ENCODE results near the gene CCDC18. TPM values are rescaled to one million over a fixed set of nuclear protein-coding genes. Genes with fewer than 3 reads are reported as not detected.

CCDC18 gene
- total RNA-seq, 1 experiment from 2014 or later = 18.9 TPM

DNA sequence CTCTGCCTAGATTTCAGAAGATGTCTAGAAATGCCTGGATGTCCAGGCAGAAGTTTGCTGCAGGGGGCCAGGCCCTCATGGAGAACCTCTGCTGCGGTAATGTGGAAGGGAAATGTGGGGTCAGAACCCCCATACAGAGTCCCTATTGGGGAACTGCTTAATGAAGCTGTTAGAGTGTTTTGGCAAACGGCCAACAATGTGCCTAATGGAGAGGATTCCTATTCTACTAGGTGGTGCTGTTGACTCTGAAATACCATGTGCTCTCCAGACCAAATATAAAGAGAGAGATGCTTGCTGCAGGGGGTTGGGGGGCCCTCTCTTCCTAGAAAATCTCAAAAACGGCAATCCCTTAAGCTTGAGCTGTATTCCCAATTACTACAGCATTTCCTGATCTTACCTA lies 108.0 kb downstream of the CCDC18 start:
- ChIA-PET CTCF (no interaction called here), POLR2A (ENCODE audit: unreplicated experiment) (no interaction called here)
- no peak for DNase-seq
- H3K36me3 ChIP-seq (ENCODE audit: low read depth, low read length) = no peaks in the 10 kb centered on the region
- intact Hi-C loops (cut with micrococcal nuclease) = no loop called here
- H3K9ac ChIP-seq (ENCODE audit: low read length) = no peak overlapping the region
- H3K27ac ChIP-seq (ENCODE audit: low read length) = no peak overlapping the region
- TF ChIP-seq EZH2phosphoT487 (IDR thresholded peaks at IDR 0.05; ENCODE audit: borderline replicate concordance, low read length) (no peak), EZH2 (IDR thresholded peaks at IDR 0.05; ENCODE audit: low read length, unreplicated experiment) (no peak)
- TF ChIP-seq, protein P1, sequence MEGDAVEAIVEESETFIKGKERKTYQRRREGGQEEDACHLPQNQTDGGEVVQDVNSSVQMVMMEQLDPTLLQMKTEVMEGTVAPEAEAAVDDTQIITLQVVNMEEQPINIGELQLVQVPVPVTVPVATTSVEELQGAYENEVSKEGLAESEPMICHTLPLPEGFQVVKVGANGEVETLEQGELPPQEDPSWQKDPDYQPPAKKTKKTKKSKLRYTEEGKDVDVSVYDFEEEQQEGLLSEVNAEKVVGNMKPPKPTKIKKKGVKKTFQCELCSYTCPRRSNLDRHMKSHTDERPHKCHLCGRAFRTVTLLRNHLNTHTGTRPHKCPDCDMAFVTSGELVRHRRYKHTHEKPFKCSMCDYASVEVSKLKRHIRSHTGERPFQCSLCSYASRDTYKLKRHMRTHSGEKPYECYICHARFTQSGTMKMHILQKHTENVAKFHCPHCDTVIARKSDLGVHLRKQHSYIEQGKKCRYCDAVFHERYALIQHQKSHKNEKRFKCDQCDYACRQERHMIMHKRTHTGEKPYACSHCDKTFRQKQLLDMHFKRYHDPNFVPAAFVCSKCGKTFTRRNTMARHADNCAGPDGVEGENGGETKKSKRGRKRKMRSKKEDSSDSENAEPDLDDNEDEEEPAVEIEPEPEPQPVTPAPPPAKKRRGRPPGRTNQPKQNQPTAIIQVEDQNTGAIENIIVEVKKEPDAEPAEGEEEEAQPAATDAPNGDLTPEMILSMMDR (conservative IDR thresholded peaks at IDR 0.05; ENCODE audit: low read depth, low read length) = no peak
- H3F3A ChIP-seq (ENCODE audit: low read length, unreplicated experiment) = no peaks in the 10 kb centered on the region
- no peaks in the 10 kb centered on the region for H3K79me2 ChIP-seq (ENCODE audit: low read length)
- no TSS peak for BruUV-seq (replicated peaks)
- no peaks in the 10 kb centered on the region for H3K9me3 ChIP-seq (ENCODE audit: low read length)
- no peak overlapping the region for H2AFZ ChIP-seq (ENCODE audit: low read length)
- H3K4me2 ChIP-seq (ENCODE audit: low read length) = no peak overlapping the region
- no peaks in the 10 kb centered on the region for H4K20me1 ChIP-seq (ENCODE audit: low read length)
- no peaks in the 10 kb centered on the region for H3K4me1 ChIP-seq (ENCODE audit: insufficient read depth, low read length)
- no peak overlapping the region for H3K4me3 ChIP-seq (ENCODE audit: low read length)
- H3K9me2 ChIP-seq (replicated peaks; ENCODE audit: low read length) = no peaks in the 10 kb centered on the region
- no peak for ATAC-seq
- H3K27me3 ChIP-seq (ENCODE audit: low read length) = no peaks in the 10 kb centered on the region

DNA sequence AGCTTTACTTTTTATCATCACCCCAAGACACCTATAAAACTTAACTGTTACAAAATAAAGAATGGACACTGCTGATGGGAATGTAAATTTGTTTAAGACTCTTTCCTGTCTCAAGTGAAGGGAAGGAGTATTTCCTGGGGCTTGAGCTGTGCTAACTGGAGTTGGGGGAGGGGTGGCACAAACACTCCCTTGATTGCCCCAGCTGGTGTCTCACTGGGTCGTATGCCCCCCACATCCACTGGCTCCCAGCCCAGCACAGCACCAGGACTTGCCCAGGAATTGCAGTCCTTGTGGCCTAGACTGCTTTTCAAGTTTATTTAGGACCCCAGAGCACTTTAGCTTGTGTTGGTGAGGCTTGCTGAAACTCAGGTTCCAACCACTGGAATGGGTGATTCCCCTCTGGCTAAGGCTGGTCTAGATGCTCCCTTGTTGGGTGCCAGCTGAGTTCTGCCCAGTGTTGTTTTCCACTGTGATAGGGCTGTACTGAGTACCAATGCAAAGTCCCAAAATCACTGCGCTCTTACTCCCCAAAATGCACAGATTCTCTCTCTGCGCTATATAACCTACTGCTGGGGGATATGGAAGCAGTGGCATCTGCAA lies 116.1 kb downstream of the CCDC18 start:
- Histone ChIP-seq H3K4me1 (ENCODE audit: insufficient read depth, low read length) (no peaks in the 10 kb centered on the region), H3K27me3 (ENCODE audit: low read length) (no peaks in the 10 kb centered on the region), H3K9me2 (replicated peaks; ENCODE audit: low read length) (no peaks in the 10 kb centered on the region), H3K9ac (ENCODE audit: low read length) (no peak overlapping the region), H3K4me2 (ENCODE audit: low read length) (no peak overlapping the region), H3K27ac (ENCODE audit: low read length) (no peak overlapping the region), H3F3A (ENCODE audit: low read length, unreplicated experiment) (no peaks in the 10 kb centered on the region), H3K79me2 (ENCODE audit: low read length) (no peaks in the 10 kb centered on the region), H3K4me3 (ENCODE audit: low read length) (no peak overlapping the region), H2AFZ (ENCODE audit: low read length) (no peak overlapping the region), H3K36me3 (ENCODE audit: low read depth, low read length) (no peaks in the 10 kb centered on the region), H3K9me3 (ENCODE audit: low read length) (no peaks in the 10 kb centered on the region), H4K20me1 (ENCODE audit: low read length) (no peaks in the 10 kb centered on the region)
- ATAC-seq (no peak), DNase-seq (no peak)
- no peak for TF ChIP-seq EZH2 (IDR thresholded peaks at IDR 0.05; ENCODE audit: low read length, unreplicated experiment)
- no peak for TF ChIP-seq EZH2phosphoT487 (IDR thresholded peaks at IDR 0.05; ENCODE audit: borderline replicate concordance, low read length)
- TF ChIP-seq, protein P1 (conservative IDR thresholded peaks at IDR 0.05; ENCODE audit: low read depth, low read length) = no peak
- BruUV-seq (replicated peaks) = no TSS peak
- intact Hi-C loops (cut with micrococcal nuclease) = no loop called here
- CTCF ChIA-PET = no interaction called here
- POLR2A ChIA-PET (ENCODE audit: unreplicated experiment) = no interaction called here

DNA sequence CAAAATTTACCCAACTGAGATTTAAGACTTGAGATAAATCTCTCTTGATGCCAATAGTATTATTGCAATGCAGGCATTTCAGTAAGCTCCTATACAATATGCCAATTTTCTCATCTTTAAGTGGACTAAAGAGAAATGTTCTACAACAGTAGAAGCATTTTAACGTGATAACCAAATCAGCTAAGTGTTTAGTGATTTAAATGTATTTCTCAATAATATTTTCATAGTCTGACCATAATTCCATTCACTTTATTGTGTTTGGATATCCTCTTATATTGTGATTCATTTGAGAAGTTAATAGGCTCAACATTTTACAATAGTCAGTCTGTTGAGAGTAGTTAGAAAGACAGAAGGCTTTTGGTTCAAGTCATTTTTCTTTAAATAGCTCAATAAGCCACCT lies 120.6 kb downstream of the CCDC18 start:
- ChIA-PET POLR2A (ENCODE audit: unreplicated experiment) (no interaction called here), CTCF (interaction anchor here (0.6 kb wide), 1 partner anchor 92 kb away, joined by 5 read pairs; no protein-coding TSS in a partner anchor)
- no peaks in the 10 kb centered on the region for H4K20me1 ChIP-seq (ENCODE audit: low read length)
- intact Hi-C loops (cut with micrococcal nuclease) = loop anchor here (1.0 to 10.0 kb wide), 3 partner anchors 221 to 544 kb away; no protein-coding TSS in a partner anchor
- H3K9ac ChIP-seq (ENCODE audit: low read length) = no peak overlapping the region
- no peaks in the 10 kb centered on the region for H3K79me2 ChIP-seq (ENCODE audit: low read length)
- H3K36me3 ChIP-seq (ENCODE audit: low read depth, low read length) = no peaks in the 10 kb centered on the region
- H2AFZ ChIP-seq (ENCODE audit: low read length) = no peak overlapping the region
- BruUV-seq (replicated peaks) = no TSS peak
- no peaks in the 10 kb centered on the region for H3K9me2 ChIP-seq (replicated peaks; ENCODE audit: low read length)
- no peak overlapping the region for H3K27ac ChIP-seq (ENCODE audit: low read length)
- no peaks in the 10 kb centered on the region for H3K9me3 ChIP-seq (ENCODE audit: low read length)
- DNase-seq (no peak), ATAC-seq (peak; percentile 59)
- no peak overlapping the region for H3K4me2 ChIP-seq (ENCODE audit: low read length)
- H3K27me3 ChIP-seq (ENCODE audit: low read length) = no peaks in the 10 kb centered on the region
- H3F3A ChIP-seq (ENCODE audit: low read length, unreplicated experiment) = no peaks in the 10 kb centered on the region
- TF ChIP-seq, protein P1 (conservative IDR thresholded peaks at IDR 0.05; ENCODE audit: low read depth, low read length) = no peak
- no peak for TF ChIP-seq EZH2phosphoT487 (IDR thresholded peaks at IDR 0.05; ENCODE audit: borderline replicate concordance, low read length)
- TF ChIP-seq EZH2 (IDR thresholded peaks at IDR 0.05; ENCODE audit: low read length, unreplicated experiment) = no peak
- no peak overlapping the region for H3K4me3 ChIP-seq (ENCODE audit: low read length)
- no peaks in the 10 kb centered on the region; the same call in 1 of the 2 replicates for H3K4me1 ChIP-seq (ENCODE audit: insufficient read depth, low read length)
